ENCODE results near the gene POLK.

POLK gene

DNA sequence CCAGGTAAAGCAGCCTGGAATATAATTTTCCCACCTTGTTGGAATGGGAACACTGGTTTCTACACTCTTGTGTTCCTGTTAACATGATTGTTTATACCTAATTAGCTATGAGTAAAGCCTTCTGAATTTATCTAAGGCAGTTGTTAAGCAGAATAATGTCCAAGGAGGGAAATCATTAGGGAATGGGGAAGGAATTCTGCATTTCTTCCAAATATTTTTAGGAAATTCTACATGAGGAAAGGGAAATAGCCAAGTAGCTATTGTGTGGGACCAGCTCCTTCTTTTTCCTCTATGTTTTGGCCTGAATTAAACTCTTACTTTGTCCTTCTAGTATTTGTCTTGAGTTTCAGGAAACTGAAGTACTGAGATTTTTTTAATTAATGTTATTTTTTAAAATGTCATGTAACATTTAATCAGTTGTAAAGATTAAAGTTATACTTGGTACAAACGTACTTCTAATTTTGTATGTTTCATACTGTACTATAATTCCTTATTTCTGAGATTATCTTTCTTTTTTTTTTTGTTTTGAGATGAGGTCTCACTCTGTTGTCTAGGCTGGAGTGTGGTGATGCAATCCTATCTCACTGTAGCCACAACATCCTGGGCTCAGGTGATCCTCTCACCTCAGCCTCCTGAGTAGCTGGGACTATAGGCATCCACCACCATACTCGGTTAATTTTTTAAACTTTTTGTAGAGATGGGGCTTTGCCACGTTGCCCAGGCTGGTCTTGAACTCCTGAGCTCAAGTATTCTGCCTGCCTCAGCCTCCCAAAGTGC is 128.0 kb downstream of the POLK start:
- TF ChIP-seq CTCF (conservative IDR thresholded peaks at IDR 0.05; ENCODE audit: low read depth, low read length), result no peak
- DNase-seq (ENCODE audit: low read depth), result peak; percentile 30
- no peak overlapping the region for H3K4me3 ChIP-seq (ENCODE audit: low read depth, low read length)

GRCh38 chr5:75640395-75640794 is 128.7 kb downstream of the POLK start:
- TF ChIP-seq CTCF (conservative IDR thresholded peaks at IDR 0.05; ENCODE audit: low read depth, low read length), result no peak
- H3K4me3 ChIP-seq (ENCODE audit: low read depth, low read length), result no peak overlapping the region
- peak; percentile 95 for DNase-seq (ENCODE audit: low read depth)

DNA sequence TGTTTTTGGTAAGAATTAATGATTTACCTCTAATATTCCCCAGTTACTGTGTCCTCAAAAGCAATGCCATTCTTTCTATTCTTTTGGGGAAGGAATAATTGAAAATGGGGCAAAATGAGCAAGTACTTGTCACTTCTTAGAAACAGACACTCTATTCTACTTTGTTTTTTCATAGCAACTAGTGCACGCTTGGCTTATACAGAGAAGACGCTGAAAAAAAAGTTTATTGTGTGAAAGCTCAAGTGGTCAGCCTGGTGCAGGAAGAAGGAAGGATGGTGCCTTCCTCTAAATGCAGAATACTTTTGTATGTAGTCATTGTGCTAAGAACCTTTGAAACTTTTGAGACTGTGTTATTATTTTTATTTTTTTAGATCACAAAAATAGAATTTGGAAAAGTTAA is 129.1 kb downstream of the POLK start:
- H3K4me3 ChIP-seq (ENCODE audit: low read depth, low read length), result no peak overlapping the region
- no peak for TF ChIP-seq CTCF (conservative IDR thresholded peaks at IDR 0.05; ENCODE audit: low read depth, low read length)
- DNase-seq (ENCODE audit: low read depth), result peak; percentile 50

- no peak for DNase-seq (ENCODE audit: low read depth)
- no peak for TF ChIP-seq CTCF (conservative IDR thresholded peaks at IDR 0.05; ENCODE audit: low read depth, low read length)
Observed at GRCh38 chr5:75648712-75649111, 137.0 kb downstream of the POLK start.

More at GRCh38 chr5:75648712-75649111, 137.0 kb downstream of the POLK start:
- H3K4me3 ChIP-seq (ENCODE audit: low read depth, low read length), result no peak overlapping the region
